Uterus (tissue), 2 donors: ENCODE measurements around the gene FAM110D.

Experiments
- POLR2A ChIP-seq, 2 donors: fragments of 450-650 bp; IDR thresholded peaks; one replicate each; pipeline ENCODE4 v1.6.1; 2016; ENCODE audit warnings: antibody characterized with exemption in 2 of 2, mild to moderate bottlenecking in 1 of 2, moderate library complexity in 1 of 2
- TF ChIP-seq, protein P1 (sequence below), 4 experiments: fragments of 200-600 bp in 2 of 4; fragments of 450-650 bp in 2 of 4; sonication (generic) in 2 of 4; IDR thresholded peaks; one replicate each; pipeline ENCODE4 v1.5.1; 2016 to 2019; ENCODE audit warnings: antibody characterized with exemption in 4 of 4, mild to moderate bottlenecking in 2 of 4, moderate library complexity in 1 of 4

DNA sequence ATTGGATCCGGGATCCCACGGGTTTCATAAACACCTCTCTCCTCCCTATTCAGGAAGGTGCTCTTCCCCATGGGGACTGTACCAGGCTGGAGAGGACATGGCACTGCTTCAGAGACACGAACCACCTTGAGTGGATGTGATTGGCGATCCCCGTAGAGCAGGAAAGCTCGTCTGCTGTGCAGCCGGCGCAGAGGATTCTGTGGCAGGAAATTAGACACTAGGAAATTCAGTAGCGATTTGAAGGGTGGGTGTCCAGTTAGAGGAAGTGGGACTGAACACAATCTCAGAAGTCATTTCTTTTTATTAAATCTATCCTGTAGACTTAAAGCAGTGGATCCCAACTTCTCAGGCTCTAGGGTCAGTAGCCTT lies 46.5 kb upstream of the FAM110D start:
- TF ChIP-seq, protein P1, sequence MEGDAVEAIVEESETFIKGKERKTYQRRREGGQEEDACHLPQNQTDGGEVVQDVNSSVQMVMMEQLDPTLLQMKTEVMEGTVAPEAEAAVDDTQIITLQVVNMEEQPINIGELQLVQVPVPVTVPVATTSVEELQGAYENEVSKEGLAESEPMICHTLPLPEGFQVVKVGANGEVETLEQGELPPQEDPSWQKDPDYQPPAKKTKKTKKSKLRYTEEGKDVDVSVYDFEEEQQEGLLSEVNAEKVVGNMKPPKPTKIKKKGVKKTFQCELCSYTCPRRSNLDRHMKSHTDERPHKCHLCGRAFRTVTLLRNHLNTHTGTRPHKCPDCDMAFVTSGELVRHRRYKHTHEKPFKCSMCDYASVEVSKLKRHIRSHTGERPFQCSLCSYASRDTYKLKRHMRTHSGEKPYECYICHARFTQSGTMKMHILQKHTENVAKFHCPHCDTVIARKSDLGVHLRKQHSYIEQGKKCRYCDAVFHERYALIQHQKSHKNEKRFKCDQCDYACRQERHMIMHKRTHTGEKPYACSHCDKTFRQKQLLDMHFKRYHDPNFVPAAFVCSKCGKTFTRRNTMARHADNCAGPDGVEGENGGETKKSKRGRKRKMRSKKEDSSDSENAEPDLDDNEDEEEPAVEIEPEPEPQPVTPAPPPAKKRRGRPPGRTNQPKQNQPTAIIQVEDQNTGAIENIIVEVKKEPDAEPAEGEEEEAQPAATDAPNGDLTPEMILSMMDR (IDR thresholded peaks at IDR 0.05), result no peak
- no peak for TF ChIP-seq POLR2A (IDR thresholded peaks at IDR 0.05)
